Endometrial microvascular endothelial cells (primary cell): ENCODE data around the gene EPC2. TPM values are rescaled to one million over a fixed set of nuclear protein-coding genes. Genes with fewer than 3 reads are reported as not detected.

Source experiments
- in situ Hi-C: cut with HindIII; loops from 2 replicates; pipeline ENCODE4 v1.10.0; 2017; ENCODE audit warnings: low sequenced_read_pairs, low pct_unique_long_range_greater_than_20kb; ENCODE audit errors: inconsistent ontology term
- total RNA-seq: library from RNA; depleted of rRNA; stranded (reverse); fragments of >200 nt; gene quantifications from one replicate; pipeline ENCODE4 v1.2.3, GENCODE V29; 2015; ENCODE audit errors: inconsistent ontology term

Gene EPC2
- total RNA-seq, 1 donor from 2014 or later = 10.1 TPM

GRCh38 chr2:148826791-148827190 lies 182.2 kb downstream of the EPC2 start:
- in situ Hi-C loops = no loop called here

GRCh38 chr2:148828941-148829340 lies 184.4 kb downstream of the EPC2 start:
- in situ Hi-C loops = no loop called here

- in situ Hi-C loops = no loop called here
Observed at GRCh38 chr2:148829618-148830017, 185.1 kb downstream of the EPC2 start.

GRCh38 chr2:148832637-148833036 lies 188.1 kb downstream of the EPC2 start:
- in situ Hi-C loops = no loop called here

Other genes with a start within 250 kb of the EPC2 start
- 4.6 TPM for gene KIF5C, start 230.5 kb downstream of the EPC2 start, total RNA-seq